Lung (tissue), 12 donors: ENCODE measurements around the gene TTPAL. TPM values are rescaled to one million over a fixed set of nuclear protein-coding genes. Genes with fewer than 3 reads are reported as not detected.
A peak's percentile ranks its signal among the peaks of the same experiment; 100 is the strongest.

ENCODE experiments used
- ATAC-seq: fragments of 200-7000 bp; cut with Tn5 transposase; one replicate; pipeline ENCODE4 v1.9.1; 2020; ENCODE audit warnings: moderate number of reproducible peaks; ENCODE audit not compliant: insufficient read depth, low FRiP score
- DNase-seq, 3 donors: peaks; one replicate each; pipeline ENCODE4 v3.0.0-alpha.2; 2013 to 2017
- H3K27ac ChIP-seq, 2 donors: one replicate each; pipeline ENCODE4 v1.5.1; 2013; ENCODE audit warnings: mild to moderate bottlenecking in 2 of 2, moderate library complexity in 2 of 2, control low read depth in 1 of 2, inconsistent platforms in 1 of 2, low read depth in 1 of 2, low read length in 1 of 2
- H3K27me3 ChIP-seq, 3 donors: one replicate each; pipeline ENCODE4 v1.5.1; 2013; ENCODE audit warnings: low read length in 2 of 3; ENCODE audit not compliant: control insufficient read depth in 3 of 3, insufficient read depth in 3 of 3
- H3K36me3 ChIP-seq, 4 donors: one replicate each; pipeline ENCODE4 v1.5.1; 2013; ENCODE audit warnings: low read length in 4 of 4, mild to moderate bottlenecking in 1 of 4, moderate library complexity in 1 of 4; ENCODE audit not compliant: control insufficient read depth in 4 of 4, insufficient read depth in 4 of 4
- H3K4me1 ChIP-seq, 5 donors: one replicate each; pipeline ENCODE4 v1.5.1; 2013; ENCODE audit warnings: low read length in 5 of 5, mild to moderate bottlenecking in 2 of 5, moderate library complexity in 1 of 5; ENCODE audit not compliant: control insufficient read depth in 5 of 5, insufficient read depth in 5 of 5
- H3K4me3 ChIP-seq: one replicate; pipeline ENCODE4 v1.5.1; 2013; ENCODE audit warnings: mild to moderate bottlenecking, control low read depth, moderate library complexity
- H3K9ac ChIP-seq, 2 donors: one replicate each; pipeline ENCODE4 v1.5.1; 2013; ENCODE audit warnings: low read length in 2 of 2, control low read depth in 1 of 2; ENCODE audit not compliant: insufficient read depth in 1 of 2
- H3K9me3 ChIP-seq, 4 donors: one replicate each; pipeline ENCODE4 v1.5.1; 2013; ENCODE audit warnings: low read length in 3 of 4, mild to moderate bottlenecking in 1 of 4, moderate library complexity in 1 of 4; ENCODE audit not compliant: control insufficient read depth in 4 of 4, insufficient read depth in 3 of 4
- CTCF ChIP-seq: IDR thresholded peaks from 2 replicates; pipeline ENCODE4 v1.5.1; 2012; ENCODE audit warnings: mild to moderate bottlenecking; ENCODE audit errors: control extremely low read depth, extremely low read depth
- WGBS, 2 donors: extraction: QIAGEN DNeasy Blood & Tissue Kit; methylation state at CpG; one replicate each; pipeline ENCODE4 v1.1.7; 2013; 5-methylcytosine and 5-hydroxymethylcytosine counted together
- polyA plus RNA-seq, 2 donors: library from polyadenylated mRNA; stranded (reverse); fragments of 200-250 nt; gene quantifications; one replicate each; pipeline ENCODE4 v1.2.1, GENCODE V29; 2013
- total RNA-seq, 2 donors: library from RNA; depleted of rRNA in 1 of 2; stranded (reverse); fragments of >200 nt in 1 of 2; gene quantifications; one replicate each; pipeline ENCODE4 v1.2.1, GENCODE V29; 2014 to 2021
- donor health status: control.
- donor health status: control.
- donor health status: Bipolar disorder and iron deficiency.
- donor health status: healthy.
- donor health status: DM: yes; HTN: yes; CAD: no.

Gene TTPAL
- total and polyA plus RNA-seq, 4 donors: 3.2 to 13.8 (median 6.2) TPM

- Histone ChIP-seq H3K4me1 (peaks cover 0 to 1% (median 0%) of the 10 kb centered on the region in 5 donors), H3K36me3 (peaks cover 22 to 37% (median 29%) of the 10 kb centered on the region in 4 donors), H3K9ac (no peak overlapping the region), H3K27ac (no peak overlapping the region), H3K9me3 (no peaks in the 10 kb centered on the region), H3K27me3 (no peaks in the 10 kb centered on the region), H3K4me3 (no peak overlapping the region)
- DNase-seq: no peak
- WGBS, 2 donors: 83 to 84% methylated on average over 2 of the region's 2 CpGs
- ATAC-seq: no peak
- TF ChIP-seq CTCF: no peak
Measured at GRCh38 chr20:44485830-44486198, 10.1 kb downstream of the TTPAL start.

- no peak for DNase-seq
- Histone ChIP-seq H3K27me3 (no peaks in the 10 kb centered on the region), H3K4me3 (no peak overlapping the region), H3K9ac (no peak overlapping the region), H3K27ac (no peak overlapping the region), H3K9me3 (no peaks in the 10 kb centered on the region), H3K36me3 (peaks cover 24 to 32% (median 28%) of the 10 kb centered on the region in 4 donors), H3K4me1 (peaks cover 0 to 3% (median 0%) of the 10 kb centered on the region in 5 donors)
- no peak for ATAC-seq
- WGBS, 2 donors: 93% methylated on average over 5 of the region's 5 CpGs
- TF ChIP-seq CTCF: no peak
Measured at GRCh38 chr20:44488551-44488950, 12.9 kb downstream of the TTPAL start.

- WGBS, 2 donors: 90 to 96% methylated on average over 9 of the region's 9 CpGs
- H3K27ac ChIP-seq: no peak overlapping the region
- no peaks in the 10 kb centered on the region for H3K27me3 ChIP-seq
- ATAC-seq: no peak
- peaks cover 0 to 1% (median 0%) of the 10 kb centered on the region in 5 donors for H3K4me1 ChIP-seq
- no peak overlapping the region for H3K4me3 ChIP-seq
- H3K36me3 ChIP-seq: peaks cover 24 to 35% (median 29%) of the 10 kb centered on the region in 4 donors
- TF ChIP-seq CTCF: no peak
- no peak overlapping the region for H3K9ac ChIP-seq
- no peaks in the 10 kb centered on the region for H3K9me3 ChIP-seq
- DNase-seq: no peak
Measured at GRCh38 chr20:44489223-44489622, 13.5 kb downstream of the TTPAL start.

GRCh38 chr20:44489931-44490330 is 14.3 kb downstream of the TTPAL start:
- WGBS, 2 donors: 89 to 90% methylated on average over 3 of the region's 3 CpGs
- ATAC-seq (no peak), DNase-seq (no peak)
- Histone ChIP-seq H3K36me3 (peaks cover 23 to 41% (median 32%) of the 10 kb centered on the region in 4 donors), H3K27me3 (no peaks in the 10 kb centered on the region), H3K9ac (no peak overlapping the region), H3K4me3 (no peak overlapping the region), H3K4me1 (peaks cover 0 to 1% (median 0%) of the 10 kb centered on the region in 5 donors), H3K27ac (peak overlapping the region in 1 of 2 donors; percentile 12), H3K9me3 (no peaks in the 10 kb centered on the region)
- TF ChIP-seq CTCF: no peak
